Activated T-cell treated with anti-CD3 and anti-CD28 coated beads for 48 hours (primary cell): ENCODE results near the gene FAM50A.

ENCODE experiments used
- DNase-seq: peaks from one replicate; pipeline ENCODE4 v3.0.0-alpha.2; 2020; ENCODE audit warnings: low read depth

FAM50A gene

GRCh38 chrX:154440623-154441357, 3.2 kb upstream of the FAM50A start:
- DNase-seq, result no peak

GRCh38 chrX:154441564-154441963, 2.4 kb upstream of the FAM50A start:
- DNase-seq, result no peak

- DNase-seq, result no peak
These were observed 1.8 kb upstream of the FAM50A start for GRCh38 chrX:154441984-154442707.

- DNase-seq, result no peak
These were observed 446 bp upstream of the FAM50A start for GRCh38 chrX:154443479-154443910.

DNA sequence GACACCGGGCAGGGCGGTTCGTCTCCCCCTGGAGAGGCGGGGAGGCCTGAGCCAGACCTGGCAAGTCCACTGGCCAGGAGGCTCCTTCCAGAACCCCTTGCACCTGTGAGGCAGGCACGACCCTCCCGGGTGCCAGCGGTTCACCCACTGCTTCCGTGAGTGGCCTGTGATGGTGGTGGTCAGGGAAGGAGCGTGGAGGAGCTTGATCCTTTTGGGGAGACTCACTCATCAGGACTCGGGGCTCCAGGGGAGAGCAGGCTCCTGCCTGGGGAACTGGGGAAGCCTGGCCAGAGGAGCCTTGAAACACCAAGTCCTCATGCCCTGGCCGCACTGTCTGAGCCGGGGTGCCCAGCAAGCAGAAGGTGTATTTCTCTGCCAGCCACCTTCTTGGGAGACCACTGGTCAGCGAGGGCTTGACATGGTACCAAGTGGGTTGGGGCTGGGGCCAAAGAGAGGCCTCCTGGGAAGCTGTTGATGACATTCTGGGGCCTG, 860 bp downstream of the FAM50A start:
- no peak for DNase-seq

DNA sequence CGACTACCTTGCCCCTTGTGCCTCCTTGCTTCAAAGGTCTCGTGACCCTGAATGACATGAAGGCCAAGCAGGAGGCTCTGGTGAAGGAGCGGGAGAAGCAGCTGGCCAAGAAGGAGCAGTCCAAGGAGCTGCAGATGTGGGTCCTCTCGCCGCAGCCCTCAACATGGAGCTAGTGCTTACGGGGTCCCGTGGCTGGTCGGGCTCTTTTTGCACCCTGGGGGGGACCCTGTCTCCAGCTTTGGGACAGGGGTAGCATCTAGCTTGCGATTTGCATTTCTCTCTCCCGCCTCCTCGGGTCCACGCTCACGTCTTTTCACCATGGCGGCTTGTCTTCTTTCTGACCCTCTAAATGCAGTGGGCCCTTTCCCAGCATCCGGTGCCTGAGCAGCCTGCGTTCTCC, 1.8 kb downstream of the FAM50A start:
- no peak for DNase-seq

DNA sequence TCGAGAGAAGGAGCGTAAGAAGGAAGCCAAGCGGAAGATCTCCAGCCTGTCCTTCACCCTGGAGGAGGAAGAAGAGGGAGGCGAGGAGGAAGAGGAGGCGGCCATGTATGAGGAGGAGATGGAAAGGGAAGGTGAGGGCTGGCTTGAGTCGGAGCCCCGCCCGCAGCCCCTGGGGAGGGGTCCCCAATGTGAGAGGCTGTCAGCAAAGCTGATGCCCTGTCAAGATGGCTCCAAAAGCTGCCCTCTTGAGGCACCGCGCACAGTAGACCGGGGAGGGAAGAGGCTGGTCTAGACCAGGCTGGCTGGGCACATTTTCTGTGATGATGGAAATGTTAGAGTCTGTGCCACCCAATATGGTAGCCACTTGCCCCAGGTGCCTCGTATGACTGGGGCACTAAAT, 2.5 kb downstream of the FAM50A start:
- DNase-seq, result no peak

- no peak for DNase-seq
These were observed 4.5 kb downstream of the FAM50A start for GRCh38 chrX:154448484-154448883.

DNA sequence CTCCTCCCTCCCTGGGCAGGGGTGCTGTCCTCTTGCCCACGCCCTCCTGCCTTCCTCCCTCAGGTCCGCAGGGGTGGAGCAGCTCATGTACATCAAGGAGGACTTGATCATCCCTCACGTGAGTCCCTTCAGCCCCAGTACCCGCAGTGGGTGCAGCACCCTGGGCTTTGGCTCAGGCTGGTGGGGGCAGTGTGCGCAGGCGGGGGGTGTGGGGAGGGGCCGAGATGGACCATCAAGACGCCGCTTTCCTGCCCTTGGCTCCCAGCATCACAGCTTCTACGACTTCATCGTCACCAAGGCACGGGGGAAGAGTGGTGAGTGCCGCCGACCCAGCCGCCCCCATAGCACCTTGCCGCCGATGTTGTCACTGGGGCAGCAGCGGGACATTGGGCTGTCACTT, 5.7 kb downstream of the FAM50A start:
- DNase-seq, result no peak

DNA sequence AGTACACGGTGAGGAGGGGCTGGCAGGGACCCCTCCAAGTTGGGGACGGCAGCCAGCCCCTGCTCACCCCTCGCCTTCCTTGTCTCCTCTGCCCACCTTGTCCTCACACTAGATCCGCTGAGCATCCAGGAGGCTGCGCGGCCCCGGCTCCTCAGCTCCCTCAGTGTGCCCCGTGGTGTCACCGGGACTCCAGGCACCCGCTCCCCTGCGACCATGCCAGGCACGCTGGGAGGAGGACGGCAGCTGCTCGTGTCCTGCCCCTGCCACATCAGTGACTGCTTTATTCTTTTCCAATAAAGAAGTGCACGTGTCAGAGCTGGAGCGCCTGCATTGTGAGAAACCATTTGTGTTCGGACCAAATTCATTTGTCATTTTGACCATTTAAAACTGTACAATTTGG, 6.4 kb downstream of the FAM50A start:
- DNase-seq, result no peak

DNA sequence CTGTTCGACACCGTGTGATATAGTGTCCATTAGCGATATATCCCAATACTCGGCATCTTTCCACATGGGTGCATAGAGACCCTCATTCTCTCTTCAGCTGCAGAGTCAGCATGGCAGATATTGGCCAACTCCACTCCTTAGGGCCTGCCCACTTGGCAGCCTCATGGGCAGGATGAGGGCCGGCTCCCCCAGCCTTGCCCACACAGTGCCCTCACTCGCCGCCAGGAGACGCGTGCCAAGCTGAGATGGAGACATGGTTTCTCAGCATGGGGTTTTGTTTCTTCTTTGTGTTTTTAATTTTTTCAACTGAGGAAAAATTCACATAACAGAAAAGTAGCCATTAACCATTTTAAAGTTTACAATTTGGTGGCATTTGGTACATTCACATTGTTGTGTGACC, 8.9 kb downstream of the FAM50A start:
- DNase-seq, result no peak

GRCh38 chrX:154457491-154458115, 13.7 kb downstream of the FAM50A start:
- DNase-seq, result peak; percentile 49

- peak; percentile 57 for DNase-seq
These were observed 14.4 kb downstream of the FAM50A start, which contains the start of gene PLXNA3 for GRCh38 chrX:154458116-154458953. Gene PLXNA3 (plus strand): TSS chrX:154458281. CDS start chrX:154460184, 1,903 bp downstream.

DNA sequence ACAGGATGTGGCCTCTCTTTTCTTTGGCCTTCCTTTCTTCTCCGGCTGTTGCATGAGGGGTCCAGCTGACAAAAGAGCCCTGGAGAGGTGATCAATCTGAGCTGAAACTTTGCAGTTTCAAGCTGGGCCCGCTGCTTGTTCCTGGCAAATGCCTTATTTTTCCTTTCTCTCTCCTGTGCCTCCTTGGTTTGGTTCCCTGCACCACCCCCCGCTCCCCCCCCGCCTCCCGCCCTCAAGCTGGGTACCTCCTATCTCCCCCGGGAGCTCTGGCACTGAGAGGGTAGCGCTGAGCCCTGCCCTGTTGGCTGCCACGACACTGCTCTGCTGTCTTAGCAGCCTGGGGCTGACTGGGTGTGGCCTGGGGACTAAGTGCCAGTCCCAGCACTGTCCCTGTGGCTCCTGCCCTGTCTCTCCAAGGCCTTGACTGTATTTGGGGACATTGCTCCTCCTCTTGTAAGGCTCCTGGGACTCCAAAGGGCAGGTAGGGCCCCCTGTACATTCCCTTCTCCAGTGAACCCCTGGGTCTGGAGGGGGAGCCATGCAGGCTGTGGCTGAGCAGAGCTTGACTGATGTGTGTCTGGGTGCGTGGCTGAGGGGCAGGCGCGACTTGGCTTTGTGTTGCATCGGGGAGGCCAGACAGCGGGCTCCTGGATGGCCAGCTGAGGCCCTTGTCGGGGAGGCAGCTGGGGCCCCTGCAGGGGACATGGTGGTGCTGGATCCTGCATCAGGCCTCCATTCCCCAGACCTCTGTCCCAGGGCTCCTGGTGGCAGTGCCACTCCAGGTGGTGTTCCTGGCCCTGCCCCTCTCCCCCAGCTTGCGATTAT, 15.2 kb downstream of the FAM50A start:
- DNase-seq, result no peak

DNA sequence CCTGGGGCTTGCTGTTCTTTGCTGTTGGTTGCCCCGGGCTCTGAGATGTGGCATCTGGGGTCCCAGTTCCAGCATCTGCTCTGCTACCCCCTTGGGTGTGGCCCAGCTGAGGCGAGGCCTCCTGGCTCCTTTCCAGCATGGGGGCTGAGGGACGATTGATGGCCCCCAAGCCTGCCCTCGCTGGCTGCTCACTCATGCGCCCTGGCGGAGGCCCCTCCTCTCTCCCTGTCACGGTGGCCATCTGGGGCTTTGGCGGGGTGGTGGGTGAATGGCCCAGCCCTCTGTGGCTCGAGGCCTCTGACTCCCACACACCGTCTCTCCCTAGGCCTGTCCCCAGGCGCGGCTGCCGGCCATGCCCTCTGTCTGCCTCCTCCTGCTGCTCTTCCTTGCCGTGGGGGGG, 15.9 kb downstream of the FAM50A start:
- no peak for DNase-seq

- no peak for DNase-seq
These were observed 16.4 kb downstream of the FAM50A start for GRCh38 chrX:154460326-154460725.

- DNase-seq, result no peak
These were observed 18.5 kb downstream of the FAM50A start for GRCh38 chrX:154462396-154462795.

DNA sequence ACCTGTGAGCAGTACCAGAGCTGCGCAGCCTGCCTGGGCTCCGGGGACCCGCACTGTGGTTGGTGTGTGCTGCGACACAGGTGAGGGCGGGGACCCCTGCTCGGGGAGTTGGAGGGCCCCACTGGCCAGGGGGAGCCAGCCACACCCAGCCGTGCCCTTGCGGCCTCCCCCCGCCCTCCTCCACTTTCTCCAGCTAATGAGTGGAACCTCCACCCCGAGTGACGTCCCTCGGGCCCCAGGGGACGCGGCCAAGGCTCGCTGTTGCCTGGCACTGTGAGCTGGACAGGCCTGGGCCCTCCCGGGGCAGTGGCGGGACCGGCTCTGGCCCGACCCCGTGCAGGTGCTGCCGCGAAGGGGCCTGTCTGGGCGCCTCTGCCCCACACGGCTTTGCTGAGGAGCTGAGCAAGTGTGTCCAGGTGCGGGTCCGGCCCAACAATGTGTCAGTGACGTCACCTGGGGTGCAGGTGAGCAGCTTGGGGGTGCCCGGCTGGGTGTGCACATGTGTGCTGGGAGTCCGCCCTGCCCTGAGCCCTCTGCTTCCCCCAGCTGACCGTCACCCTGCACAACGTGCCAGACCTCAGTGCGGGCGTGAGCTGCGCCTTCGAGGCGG, 19.8 kb downstream of the FAM50A start:
- DNase-seq, result no peak

- DNase-seq, result no peak
These were observed 20.9 kb downstream of the FAM50A start for GRCh38 chrX:154464806-154465365.

GRCh38 chrX:154465601-154466000, 21.7 kb downstream of the FAM50A start:
- no peak for DNase-seq
